ENCODE results near the gene IQCH. TPM values are rescaled to one million over a fixed set of nuclear protein-coding genes. Genes with fewer than 3 reads are reported as not detected.
"Not testable (repeated sequence)": the region's sequence is repeated elsewhere in the genome, so short reads cannot be mapped to it uniquely, and the experiment has no call there.

IQCH gene
- total and polyA plus RNA-seq, 9 donors: 0.69 to 1.8 (median 0.97) TPM

GRCh38 chr15:67421105-67421504 is 166.5 kb downstream of the IQCH start:
- H3K9me3 ChIP-seq (replicated peaks; ENCODE audit: control insufficient read depth, low read depth, low read length): no peaks in the 10 kb centered on the region
- WGBS (ENCODE audit: insufficient coverage): 78% methylated on average over 4 of the region's 6 CpGs
- no peak for DNase-seq

GRCh38 chr15:67422296-67422695 is 167.7 kb downstream of the IQCH start:
- H3K4me1 ChIP-seq (ENCODE audit: control insufficient read depth, insufficient read depth, low read length): no peaks in the 10 kb centered on the region
- DNase-seq: no peak

More at GRCh38 chr15:67421105-67421504, 166.5 kb downstream of the IQCH start:
- Histone ChIP-seq H3K36me3 (ENCODE audit: control insufficient read depth, insufficient read depth, low read length) (no peaks in the 10 kb centered on the region), H3K27ac (ENCODE audit: low read length) (no peak overlapping the region), H3K4me1 (ENCODE audit: control insufficient read depth, insufficient read depth, low read length) (no peaks in the 10 kb centered on the region), H3K27me3 (ENCODE audit: control insufficient read depth, insufficient read depth, low read length) (no peaks in the 10 kb centered on the region), H3K4me3 (ENCODE audit: low read length) (no peak overlapping the region)

GRCh38 chr15:67433495-67434099 is 179.0 kb downstream of the IQCH start:
- no peak overlapping the region for H3K4me3 ChIP-seq (ENCODE audit: low read length)
- 20% methylated on average over 1 of the region's 3 CpGs for WGBS (ENCODE audit: insufficient coverage)
- H3K27ac ChIP-seq (ENCODE audit: low read length): no peak overlapping the region
- no peaks in the 10 kb centered on the region for H3K27me3 ChIP-seq (ENCODE audit: control insufficient read depth, insufficient read depth, low read length)
- H3K4me1 ChIP-seq (ENCODE audit: control insufficient read depth, insufficient read depth, low read length): no peaks in the 10 kb centered on the region
- DNase-seq: peak; percentile 59
- no peaks in the 10 kb centered on the region for H3K36me3 ChIP-seq (ENCODE audit: control insufficient read depth, insufficient read depth, low read length)
- H3K9me3 ChIP-seq (replicated peaks; ENCODE audit: control insufficient read depth, low read depth, low read length): no peaks in the 10 kb centered on the region

More at GRCh38 chr15:67422296-67422695, 167.7 kb downstream of the IQCH start:
- Histone ChIP-seq H3K9me3 (replicated peaks; ENCODE audit: control insufficient read depth, low read depth, low read length) (no peaks in the 10 kb centered on the region), H3K27me3 (ENCODE audit: control insufficient read depth, insufficient read depth, low read length) (no peaks in the 10 kb centered on the region), H3K4me3 (ENCODE audit: low read length) (no peak overlapping the region), H3K36me3 (ENCODE audit: control insufficient read depth, insufficient read depth, low read length) (no peaks in the 10 kb centered on the region), H3K27ac (ENCODE audit: low read length) (no peak overlapping the region)
- no CpG with 5 or more reads among the region's 1 CpG for WGBS (ENCODE audit: insufficient coverage)

GRCh38 chr15:67436351-67437250 is 182.0 kb downstream of the IQCH start:
- H3K27ac ChIP-seq (ENCODE audit: low read length); DNase-seq; H3K27me3 ChIP-seq (ENCODE audit: control insufficient read depth, insufficient read depth, low read length); H3K4me1 ChIP-seq (ENCODE audit: control insufficient read depth, insufficient read depth, low read length); H3K36me3 ChIP-seq (ENCODE audit: control insufficient read depth, insufficient read depth, low read length); H3K4me3 ChIP-seq (ENCODE audit: low read length); H3K9me3 ChIP-seq (replicated peaks; ENCODE audit: control insufficient read depth, low read depth, low read length): not testable (repeated sequence)
- 88% methylated on average over 7 of the region's 13 CpGs for WGBS (ENCODE audit: insufficient coverage)

- no peaks in the 10 kb centered on the region for H3K27me3 ChIP-seq (ENCODE audit: control insufficient read depth, insufficient read depth, low read length)
- WGBS (ENCODE audit: insufficient coverage): no CpG with 5 or more reads among the region's 2 CpGs
- no peaks in the 10 kb centered on the region for H3K36me3 ChIP-seq (ENCODE audit: control insufficient read depth, insufficient read depth, low read length)
- no peaks in the 10 kb centered on the region for H3K9me3 ChIP-seq (replicated peaks; ENCODE audit: control insufficient read depth, low read depth, low read length)
- no peak overlapping the region for H3K4me3 ChIP-seq (ENCODE audit: low read length)
- H3K4me1 ChIP-seq (ENCODE audit: control insufficient read depth, insufficient read depth, low read length): no peaks in the 10 kb centered on the region
- DNase-seq: peak; percentile 39
- H3K27ac ChIP-seq (ENCODE audit: low read length): no peak overlapping the region
Measured at GRCh38 chr15:67444100-67444499, 189.5 kb downstream of the IQCH start.

- no peaks in the 10 kb centered on the region for H3K27me3 ChIP-seq (ENCODE audit: control insufficient read depth, insufficient read depth, low read length)
- no peak overlapping the region for H3K27ac ChIP-seq (ENCODE audit: low read length)
- WGBS (ENCODE audit: insufficient coverage): 42% methylated on average over 2 of the region's 2 CpGs
- no peak for DNase-seq
- no peaks in the 10 kb centered on the region for H3K36me3 ChIP-seq (ENCODE audit: control insufficient read depth, insufficient read depth, low read length)
- H3K9me3 ChIP-seq (replicated peaks; ENCODE audit: control insufficient read depth, low read depth, low read length): no peaks in the 10 kb centered on the region
- no peak overlapping the region for H3K4me3 ChIP-seq (ENCODE audit: low read length)
- no peaks in the 10 kb centered on the region for H3K4me1 ChIP-seq (ENCODE audit: control insufficient read depth, insufficient read depth, low read length)
Measured at GRCh38 chr15:67446449-67446848, 191.9 kb downstream of the IQCH start.

- H3K4me1 ChIP-seq (ENCODE audit: control insufficient read depth, insufficient read depth, low read length); H3K36me3 ChIP-seq (ENCODE audit: control insufficient read depth, insufficient read depth, low read length); H3K27me3 ChIP-seq (ENCODE audit: control insufficient read depth, insufficient read depth, low read length); H3K27ac ChIP-seq (ENCODE audit: low read length); DNase-seq; H3K4me3 ChIP-seq (ENCODE audit: low read length); H3K9me3 ChIP-seq (replicated peaks; ENCODE audit: control insufficient read depth, low read depth, low read length): not testable (repeated sequence)
- WGBS (ENCODE audit: insufficient coverage): no CpG with 5 or more reads among the region's 5 CpGs
Measured at GRCh38 chr15:67448372-67448771, 193.8 kb downstream of the IQCH start.

- DNase-seq; H3K27me3 ChIP-seq (ENCODE audit: control insufficient read depth, insufficient read depth, low read length); H3K27ac ChIP-seq (ENCODE audit: low read length); H3K4me3 ChIP-seq (ENCODE audit: low read length); H3K4me1 ChIP-seq (ENCODE audit: control insufficient read depth, insufficient read depth, low read length); H3K36me3 ChIP-seq (ENCODE audit: control insufficient read depth, insufficient read depth, low read length); H3K9me3 ChIP-seq (replicated peaks; ENCODE audit: control insufficient read depth, low read depth, low read length): not testable (repeated sequence)
- 91% methylated on average over 4 of the region's 11 CpGs for WGBS (ENCODE audit: insufficient coverage)
Measured at GRCh38 chr15:67453703-67454102, 199.1 kb downstream of the IQCH start.

GRCh38 chr15:67456677-67457529 is 202.3 kb downstream of the IQCH start:
- H3K36me3 ChIP-seq (ENCODE audit: control insufficient read depth, insufficient read depth, low read length): no peaks in the 10 kb centered on the region
- no peak overlapping the region for H3K4me3 ChIP-seq (ENCODE audit: low read length)
- 15% methylated on average over 5 of the region's 8 CpGs for WGBS (ENCODE audit: insufficient coverage)
- no peaks in the 10 kb centered on the region for H3K9me3 ChIP-seq (replicated peaks; ENCODE audit: control insufficient read depth, low read depth, low read length)
- peaks cover 3% of the 10 kb centered on the region for H3K4me1 ChIP-seq (ENCODE audit: control insufficient read depth, insufficient read depth, low read length)
- H3K27ac ChIP-seq (ENCODE audit: low read length): no peak overlapping the region
- H3K27me3 ChIP-seq (ENCODE audit: control insufficient read depth, insufficient read depth, low read length): no peaks in the 10 kb centered on the region
- DNase-seq: peak; percentile 79

All from muscle of leg (tissue), 11 donors.